Peyer's patch (tissue), 4 donors: Measurements from ENCODE around the gene SEC23A.

Experiments
- POLR2A ChIP-seq, 2 donors: fragments of 450-650 bp; IDR thresholded peaks; one replicate each; pipeline ENCODE4 v1.5.1; 2017; ENCODE audit warnings: antibody characterized with exemption in 2 of 2, mild to moderate bottlenecking in 2 of 2, moderate library complexity in 2 of 2
- TF ChIP-seq, protein P1 (sequence below), 6 experiments: fragments of 450-650 bp in 4 of 6; fragments of 200-600 bp in 2 of 6; sonication (generic) in 1 of 6; IDR thresholded peaks; one replicate each; pipeline ENCODE4 v1.5.1; 2017 to 2019; ENCODE audit warnings: antibody characterized with exemption in 6 of 6, mild to moderate bottlenecking in 3 of 6, moderate library complexity in 1 of 6

GRCh38 chr14:39071096-39071495 is 31.9 kb downstream of the SEC23A start:
- TF ChIP-seq, protein P1, sequence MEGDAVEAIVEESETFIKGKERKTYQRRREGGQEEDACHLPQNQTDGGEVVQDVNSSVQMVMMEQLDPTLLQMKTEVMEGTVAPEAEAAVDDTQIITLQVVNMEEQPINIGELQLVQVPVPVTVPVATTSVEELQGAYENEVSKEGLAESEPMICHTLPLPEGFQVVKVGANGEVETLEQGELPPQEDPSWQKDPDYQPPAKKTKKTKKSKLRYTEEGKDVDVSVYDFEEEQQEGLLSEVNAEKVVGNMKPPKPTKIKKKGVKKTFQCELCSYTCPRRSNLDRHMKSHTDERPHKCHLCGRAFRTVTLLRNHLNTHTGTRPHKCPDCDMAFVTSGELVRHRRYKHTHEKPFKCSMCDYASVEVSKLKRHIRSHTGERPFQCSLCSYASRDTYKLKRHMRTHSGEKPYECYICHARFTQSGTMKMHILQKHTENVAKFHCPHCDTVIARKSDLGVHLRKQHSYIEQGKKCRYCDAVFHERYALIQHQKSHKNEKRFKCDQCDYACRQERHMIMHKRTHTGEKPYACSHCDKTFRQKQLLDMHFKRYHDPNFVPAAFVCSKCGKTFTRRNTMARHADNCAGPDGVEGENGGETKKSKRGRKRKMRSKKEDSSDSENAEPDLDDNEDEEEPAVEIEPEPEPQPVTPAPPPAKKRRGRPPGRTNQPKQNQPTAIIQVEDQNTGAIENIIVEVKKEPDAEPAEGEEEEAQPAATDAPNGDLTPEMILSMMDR (IDR thresholded peaks at IDR 0.05): no peak
- TF ChIP-seq POLR2A (IDR thresholded peaks at IDR 0.05): no peak
